Uterus (tissue), 4 donors: ENCODE results near the gene ATP2C1. TPM values are rescaled to one million over a fixed set of nuclear protein-coding genes. Genes with fewer than 3 reads are reported as not detected.

Experiments
- DNase-seq, 2 donors: peaks; one replicate each; pipeline ENCODE4 v3.0.0-alpha.2; 2019 to 2020
- H3K27ac ChIP-seq, 2 donors: fragments of 200-600 bp; sonication (generic); 1 replicate in 1 of 2; 2 replicates in 1 of 2; pipeline ENCODE4 v1.5.1; 2016 to 2018
- H3K27me3 ChIP-seq, 2 donors: fragments of 200-600 bp; sonication (generic); one replicate each; pipeline ENCODE4 v1.5.1; 2018 to 2019; ENCODE audit warnings: control low read depth in 1 of 2
- H3K36me3 ChIP-seq, 2 donors: fragments of 200-600 bp; sonication (generic); one replicate each; pipeline ENCODE4 v1.5.1; 2019; ENCODE audit warnings: control low read depth in 1 of 2
- H3K4me1 ChIP-seq, 2 donors: fragments of 200-600 bp; sonication (generic); one replicate each; pipeline ENCODE4 v1.5.1; 2018 to 2019; ENCODE audit warnings: control low read depth in 1 of 2
- H3K4me3 ChIP-seq, 2 donors: fragments of 200-600 bp; sonication (generic); 1 replicate in 1 of 2; 2 replicates in 1 of 2; pipeline ENCODE4 v1.5.1; 2018 to 2019; ENCODE audit warnings: mild to moderate bottlenecking in 1 of 2
- H3K9me3 ChIP-seq, 2 donors: fragments of 200-600 bp; sonication (generic); one replicate each; pipeline ENCODE4 v1.5.1; 2019; ENCODE audit warnings: control low read depth in 1 of 2
- CTCF ChIP-seq, 4 experiments: fragments of 200-600 bp in 2 of 4; fragments of 450-650 bp in 2 of 4; sonication (generic) in 2 of 4; IDR thresholded peaks; one replicate each; pipeline ENCODE4 v1.5.1; 2016 to 2019; ENCODE audit warnings: antibody characterized with exemption in 4 of 4, mild to moderate bottlenecking in 2 of 4, moderate library complexity in 1 of 4
- POLR2A ChIP-seq, 2 donors: fragments of 450-650 bp; IDR thresholded peaks; one replicate each; pipeline ENCODE4 v1.6.1; 2016; ENCODE audit warnings: antibody characterized with exemption in 2 of 2, mild to moderate bottlenecking in 1 of 2, moderate library complexity in 1 of 2
- intact Hi-C: fragments of 100-400 bp; cut with DNase I; formaldehyde crosslinking; loops from one replicate; pipeline ENCODE4 v1.15.1; 2023; ENCODE audit warnings: low total_unique reads
- total RNA-seq, 4 donors: library from RNA; depleted of rRNA in 3 of 4; stranded (reverse); fragments of >200 nt in 3 of 4; gene quantifications; one replicate each; pipeline versions ENCODE4 v1.1.0 to v1.2.4, GENCODE V29; 2014 to 2023
- donor health status: DM: yes; HTN: yes; CAD: no.

The ATP2C1 gene
- total RNA-seq, 4 donors from 2014 or later = 33.2 to 176 (median 84.7) TPM

DNA sequence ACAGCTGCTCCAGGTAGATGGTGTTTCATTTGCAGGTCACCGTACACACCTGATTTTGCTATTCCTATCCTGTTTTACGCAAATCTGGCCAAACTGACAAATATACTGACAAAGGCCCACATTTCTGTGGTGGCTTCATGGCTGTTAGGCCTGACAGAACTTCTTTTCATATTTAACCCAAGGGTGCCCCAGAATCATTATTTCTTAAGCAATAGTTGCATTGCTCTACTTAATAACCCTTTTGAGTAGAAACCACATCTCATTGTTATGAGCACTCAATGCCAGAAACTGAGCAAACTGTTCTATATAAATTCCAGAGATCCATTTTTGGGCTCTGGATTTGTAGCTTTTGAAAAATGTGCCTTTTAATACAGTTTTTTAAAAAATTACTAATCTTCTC lies 113.4 kb downstream of the ATP2C1 start:
- H3K36me3 ChIP-seq = no peaks in the 10 kb centered on the region

GRCh38 chr3:131007782-131008181 lies 113.9 kb downstream of the ATP2C1 start:
- H3K27me3 ChIP-seq = no peaks in the 10 kb centered on the region
- intact Hi-C loops = no loop called here
- no peaks in the 10 kb centered on the region for H3K4me1 ChIP-seq
- DNase-seq = no peak
- H3K27ac ChIP-seq = no peak overlapping the region
- no peaks in the 10 kb centered on the region for H3K9me3 ChIP-seq
- no peak overlapping the region for H3K4me3 ChIP-seq
- TF ChIP-seq CTCF (IDR thresholded peaks at IDR 0.05) = no peak
- TF ChIP-seq POLR2A (IDR thresholded peaks at IDR 0.05) = no peak
- H3K36me3 ChIP-seq = no peaks in the 10 kb centered on the region

More for the DNA sequence above, 113.4 kb downstream of the ATP2C1 start:
- Histone ChIP-seq H3K4me1 (no peaks in the 10 kb centered on the region), H3K4me3 (no peak overlapping the region), H3K9me3 (no peaks in the 10 kb centered on the region), H3K27me3 (no peaks in the 10 kb centered on the region), H3K27ac (no peak overlapping the region)
- TF ChIP-seq CTCF (IDR thresholded peaks at IDR 0.05) (no peak), POLR2A (IDR thresholded peaks at IDR 0.05) (no peak)
- intact Hi-C loops = no loop called here
- DNase-seq = no peak

- no peaks in the 10 kb centered on the region for H3K27me3 ChIP-seq
- no peaks in the 10 kb centered on the region for H3K36me3 ChIP-seq
- intact Hi-C loops = no loop called here
- H3K27ac ChIP-seq = no peak overlapping the region
- H3K9me3 ChIP-seq = no peaks in the 10 kb centered on the region
- DNase-seq = no peak
- no peak overlapping the region for H3K4me3 ChIP-seq
- H3K4me1 ChIP-seq = no peaks in the 10 kb centered on the region
- TF ChIP-seq CTCF (IDR thresholded peaks at IDR 0.05) = no peak
- no peak for TF ChIP-seq POLR2A (IDR thresholded peaks at IDR 0.05)
These were observed 114.4 kb downstream of the ATP2C1 start for GRCh38 chr3:131008326-131008725.

DNA sequence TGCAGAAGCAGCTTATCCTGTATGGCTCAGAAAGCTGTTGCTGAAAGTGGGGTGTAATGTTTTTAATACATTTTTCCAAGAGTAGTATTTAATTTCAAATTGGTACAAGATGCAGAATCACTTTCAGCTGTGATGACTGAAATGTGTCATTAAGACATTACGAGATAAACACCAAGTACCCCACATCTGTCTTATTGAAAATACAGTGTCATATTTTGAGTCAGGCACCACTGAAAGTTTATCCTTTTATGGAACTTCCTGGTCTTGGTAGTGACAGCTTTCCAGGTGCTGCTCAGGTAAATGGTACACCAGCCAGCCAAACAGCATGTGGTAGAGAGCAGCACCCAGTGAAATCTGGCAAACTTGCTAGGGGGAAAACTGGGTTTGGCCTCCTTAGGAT lies 115.8 kb downstream of the ATP2C1 start:
- H3K4me3 ChIP-seq = no peak overlapping the region
- no peak for DNase-seq
- TF ChIP-seq CTCF (IDR thresholded peaks at IDR 0.05) (no peak), POLR2A (IDR thresholded peaks at IDR 0.05) (no peak)
- no peaks in the 10 kb centered on the region for H3K27me3 ChIP-seq
- no peaks in the 10 kb centered on the region for H3K4me1 ChIP-seq
- H3K36me3 ChIP-seq = no peaks in the 10 kb centered on the region
- intact Hi-C loops = no loop called here
- H3K9me3 ChIP-seq = no peaks in the 10 kb centered on the region
- no peak overlapping the region for H3K27ac ChIP-seq

- TF ChIP-seq POLR2A (IDR thresholded peaks at IDR 0.05) = no peak
- TF ChIP-seq CTCF (IDR thresholded peaks at IDR 0.05) = no peak
- H3K9me3 ChIP-seq = no peaks in the 10 kb centered on the region
- no peak overlapping the region for H3K4me3 ChIP-seq
- intact Hi-C loops = no loop called here
- no peak overlapping the region for H3K27ac ChIP-seq
- no peak for DNase-seq
- no peaks in the 10 kb centered on the region for H3K27me3 ChIP-seq
- peaks cover 0 to 4% of the 10 kb centered on the region in 2 donors for H3K4me1 ChIP-seq
- H3K36me3 ChIP-seq = no peaks in the 10 kb centered on the region
These were observed 125.1 kb downstream of the ATP2C1 start for GRCh38 chr3:131018970-131019369.
